GM19463 (cell line): Measurements from ENCODE around the gene NEBL.

Experiments
- ATAC-seq: cut with Tn5 transposase; IDR thresholded peaks from one replicate; pipeline ENCODE4 v1.9.1; 2021; ENCODE audit warnings: mild to moderate bottlenecking, moderate library complexity; ENCODE audit not compliant: unreplicated experiment

Gene NEBL

GRCh38 chr10:20908391-20908790 lies 11.3 kb upstream of the NEBL start:
- ATAC-seq: no peak

- ATAC-seq: no peak
Observed at GRCh38 chr10:20903635-20904390, 6.7 kb upstream of the NEBL start.

- ATAC-seq: no peak
Observed at GRCh38 chr10:20901110-20901509, 4.0 kb upstream of the NEBL start.

- ATAC-seq: no peak
Observed at GRCh38 chr10:20898866-20899535, 1.9 kb upstream of the NEBL start.

GRCh38 chr10:20893297-20893696 lies 3.8 kb downstream of the NEBL start:
- no peak for ATAC-seq

GRCh38 chr10:20892796-20893195 lies 4.3 kb downstream of the NEBL start:
- no peak for ATAC-seq

GRCh38 chr10:20892011-20892585 lies 5.0 kb downstream of the NEBL start:
- ATAC-seq: no peak

- ATAC-seq: no peak
Observed at GRCh38 chr10:20891338-20891714, 5.8 kb downstream of the NEBL start.

GRCh38 chr10:20890491-20891337 lies 6.4 kb downstream of the NEBL start:
- ATAC-seq: no peak

GRCh38 chr10:20890009-20890408 lies 7.1 kb downstream of the NEBL start:
- ATAC-seq: no peak

GRCh38 chr10:20888620-20889330 lies 8.3 kb downstream of the NEBL start:
- ATAC-seq: no peak

- ATAC-seq: no peak
Observed at GRCh38 chr10:20887706-20888555, 9.2 kb downstream of the NEBL start.

- ATAC-seq: no peak
Observed at GRCh38 chr10:20885678-20886077, 11.4 kb downstream of the NEBL start.

GRCh38 chr10:20883552-20883951 lies 13.6 kb downstream of the NEBL start:
- ATAC-seq: no peak

- ATAC-seq: no peak
Observed at GRCh38 chr10:20882091-20882490, 15.0 kb downstream of the NEBL start.

- no peak for ATAC-seq
Observed at GRCh38 chr10:20879136-20879535, 18.0 kb downstream of the NEBL start.

- ATAC-seq: no peak
Observed at GRCh38 chr10:20877986-20878983, 18.8 kb downstream of the NEBL start.

- ATAC-seq: no peak
Observed at GRCh38 chr10:20877554-20877953, 19.6 kb downstream of the NEBL start.

GRCh38 chr10:20874261-20874660 lies 22.9 kb downstream of the NEBL start:
- no peak for ATAC-seq
